ENCODE measurements around the gene HSPD1. TPM values are rescaled to one million over a fixed set of nuclear protein-coding genes. Genes with fewer than 3 reads are reported as not detected.
A peak's percentile ranks its signal among the peaks of the same experiment; 100 is the strongest.

Gene HSPD1
- total and polyA plus RNA-seq, 2 of the 13 experiments (the other 11 are each of a cell fraction or from before 2014, with no cell fraction given), result 685 to 2,610 TPM

- TF ChIP-seq REST (IDR thresholded peaks at IDR 0.05; ENCODE audit: borderline replicate concordance in 1 of 2, low read depth in 1 of 2, low read length in 2 of 2), result peak in 1 of 2 experiments; percentile 49; a peak in 1 of 4 replicates
- no peak for TF ChIP-seq SMARCC2 (IDR thresholded peaks at IDR 0.05)
- TF ChIP-seq ZNF577 (CRISPR knock-in tag; IDR thresholded peaks at IDR 0.05; ENCODE audit: borderline replicate concordance, low read depth), result no peak
- no peak for TF ChIP-seq HIVEP1 (CRISPR knock-in tag; IDR thresholded peaks at IDR 0.05)
- TF ChIP-seq ZNF672 (CRISPR knock-in tag; IDR thresholded peaks at IDR 0.05), result no peak
- no peak for TF ChIP-seq BRCA1 (CRISPR knock-in tag; IDR thresholded peaks at IDR 0.05)
- no peak for TF ChIP-seq ARID2 (CRISPR knock-in tag; IDR thresholded peaks at IDR 0.05; ENCODE audit: borderline replicate concordance)
- no peak for TF ChIP-seq ZNF367 (CRISPR knock-in tag; IDR thresholded peaks at IDR 0.05; ENCODE audit: borderline replicate concordance)
- no peak for TF ChIP-seq CCAR2 (optimal IDR thresholded peaks at IDR 0.05; ENCODE audit: low read depth, low read length)
- no peak for TF ChIP-seq ARID4A (CRISPR knock-in tag; IDR thresholded peaks at IDR 0.05; ENCODE audit: borderline replicate concordance)
- no peak for TF ChIP-seq ZNF33B (CRISPR knock-in tag; IDR thresholded peaks at IDR 0.05)
- TF ChIP-seq ZNF142 (CRISPR knock-in tag; IDR thresholded peaks at IDR 0.05), result no peak
- TF ChIP-seq ZNF256 (CRISPR knock-in tag; conservative IDR thresholded peaks at IDR 0.05), result no peak
- no peak for TF ChIP-seq MIER3 (CRISPR knock-in tag; IDR thresholded peaks at IDR 0.05; ENCODE audit: borderline replicate concordance)
- TF ChIP-seq TP53 (CRISPR knock-in tag; conservative IDR thresholded peaks at IDR 0.05), result no peak
- no peak for TF ChIP-seq SNAPC2 (CRISPR knock-in tag; IDR thresholded peaks at IDR 0.05)
- no peak for TF ChIP-seq NBN (conservative IDR thresholded peaks at IDR 0.05)
These were observed 45.7 kb downstream of the HSPD1 start (continued) for GRCh38 chr2:197453914-197454398.
